HepG2 (cell line): ENCODE data around the gene CBFA2T2. TPM values are rescaled to one million over a fixed set of nuclear protein-coding genes. Genes with fewer than 3 reads are reported as not detected.

ENCODE experiments used
- AGO2 ChIP-seq: fragments of 200-400 bp; formaldehyde crosslinking; optimal IDR thresholded peaks from 2 replicates; pipeline ENCODE3; 2017; ENCODE audit warnings: mild to moderate bottlenecking, low read depth, low read length, moderate library complexity
- ARID2 ChIP-seq: sonication (generic); formaldehyde crosslinking; IDR thresholded peaks from 2 replicates; pipeline ENCODE4 v1.8.1; 2022; ENCODE audit warnings: mild to moderate bottlenecking, missing genetic modification reagents, borderline replicate concordance
- ATF7-NPFF ChIP-seq: sonication (generic); formaldehyde crosslinking; IDR thresholded peaks from 2 replicates; pipeline ENCODE4 v1.8.1; 2023; ENCODE audit warnings: mild to moderate bottlenecking, low read depth, missing genetic modification reagents, moderate library complexity
- CEBPG ChIP-seq: IDR thresholded peaks from 2 replicates; pipeline ENCODE4 v1.6.1; 2016
- ESRRA ChIP-seq: sonication (generic); formaldehyde crosslinking; IDR thresholded peaks from 2 replicates; pipeline ENCODE4 v1.5.1; 2020; ENCODE audit warnings: mild to moderate bottlenecking, low read depth, missing genetic modification reagents
- KDM2A ChIP-seq: sonication (generic); formaldehyde crosslinking; IDR thresholded peaks from 2 replicates; pipeline ENCODE4 v1.4.0; 2020; ENCODE audit warnings: low read depth, missing genetic modification reagents, borderline replicate concordance
- MXD4 ChIP-seq: IDR thresholded peaks from 2 replicates; pipeline ENCODE4 v1.6.1; 2016; ENCODE audit warnings: mild to moderate bottlenecking, missing biosample characterization, missing genetic modification reagents
- PAF1 ChIP-seq: IDR thresholded peaks from 2 replicates; pipeline ENCODE4 v1.6.1; 2016; ENCODE audit warnings: missing genetic modification reagents, missing compliant biosample characterization
- PRDM4 ChIP-seq: sonication (generic); formaldehyde crosslinking; IDR thresholded peaks from 2 replicates; pipeline ENCODE4 v1.9.0; 2021; ENCODE audit warnings: missing genetic modification reagents, borderline replicate concordance
- RXRA ChIP-seq: sonication (generic); formaldehyde crosslinking; IDR thresholded peaks from 2 replicates; pipeline ENCODE4 v1.5.1; 2020; ENCODE audit warnings: missing genetic modification reagents
- SMAD3 ChIP-seq: sonication (generic); formaldehyde crosslinking; IDR thresholded peaks from 2 replicates; pipeline ENCODE4 v1.4.0; 2020; ENCODE audit warnings: missing genetic modification reagents
- ZFP41 ChIP-seq: sonication (generic); formaldehyde crosslinking; IDR thresholded peaks from 2 replicates; pipeline ENCODE4 v1.4.0; 2020; ENCODE audit warnings: mild to moderate bottlenecking, missing genetic modification reagents, borderline replicate concordance
- ZNF496 ChIP-seq: sonication (generic); formaldehyde crosslinking; IDR thresholded peaks from 2 replicates; pipeline ENCODE4 v1.8.1; 2023; ENCODE audit warnings: mild to moderate bottlenecking, moderate library complexity, missing genetic modification reagents; ENCODE audit not compliant: insufficient replicate concordance
- ZNF607 ChIP-seq: sonication (generic); formaldehyde crosslinking; IDR thresholded peaks from 2 replicates; pipeline ENCODE4 v1.5.1; 2020; ENCODE audit warnings: missing genetic modification reagents, mild to moderate bottlenecking, borderline replicate concordance
- polyA plus RNA-seq, 8 experiments: library from polyadenylated mRNA; depleted of rRNA in 3 of 8; stranded (reverse) in 7 of 8; unstranded in 1 of 8; fragments of >200 nt; fragmentation: Illumina TruSeq in 4 of 8; extraction: Trizol in 4 of 8; gene quantifications; 2 replicates each; pipeline versions ENCODE4 v1.2.1 to v1.2.3, GENCODE V29; 2011 to 2016; ENCODE audit warnings: low read depth in 4 of 8, missing spikeins in 1 of 8, mixed read lengths in 1 of 8; ENCODE audit not compliant: insufficient read depth in 1 of 8
- total RNA-seq, 5 experiments: library from RNA; depleted of rRNA; stranded (reverse); fragments of >200 nt; fragmentation: Illumina TruSeq; extraction: Trizol; gene quantifications; 2 replicates each; pipeline ENCODE4 v1.2.3, GENCODE V29; 2016; ENCODE audit warnings: low read depth in 1 of 5
- TF ChIP-seq, protein P1 (sequence below): sonication (generic); formaldehyde crosslinking; IDR thresholded peaks from 2 replicates; pipeline ENCODE4 v1.8.1; 2023; ENCODE audit warnings: mild to moderate bottlenecking, missing genetic modification reagents
- TF ChIP-seq, protein P2 (sequence below): sonication (generic); formaldehyde crosslinking; IDR thresholded peaks from 2 replicates; pipeline ENCODE4 v1.5.0; 2020; ENCODE audit warnings: mild to moderate bottlenecking, missing genetic modification reagents, borderline replicate concordance
- TF ChIP-seq, protein P3 (sequence below): sonication (generic); formaldehyde crosslinking; IDR thresholded peaks from 2 replicates; pipeline ENCODE4 v1.4.0; 2020; ENCODE audit warnings: missing genetic modification reagents, mild to moderate bottlenecking, borderline replicate concordance

The CBFA2T2 gene
- total and polyA plus RNA-seq, 2 of the 13 experiments (the other 11 are each of a cell fraction or from before 2014, with no cell fraction given) = 6.3 to 21.2 TPM

- TF ChIP-seq, protein P1, sequence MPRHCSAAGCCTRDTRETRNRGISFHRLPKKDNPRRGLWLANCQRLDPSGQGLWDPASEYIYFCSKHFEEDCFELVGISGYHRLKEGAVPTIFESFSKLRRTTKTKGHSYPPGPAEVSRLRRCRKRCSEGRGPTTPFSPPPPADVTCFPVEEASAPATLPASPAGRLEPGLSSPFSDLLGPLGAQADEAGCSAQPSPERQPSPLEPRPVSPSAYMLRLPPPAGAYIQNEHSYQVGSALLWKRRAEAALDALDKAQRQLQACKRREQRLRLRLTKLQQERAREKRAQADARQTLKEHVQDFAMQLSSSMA (CRISPR knock-in tag) = no peak
- TF ChIP-seq ESRRA = no peak
- TF ChIP-seq, protein P2, sequence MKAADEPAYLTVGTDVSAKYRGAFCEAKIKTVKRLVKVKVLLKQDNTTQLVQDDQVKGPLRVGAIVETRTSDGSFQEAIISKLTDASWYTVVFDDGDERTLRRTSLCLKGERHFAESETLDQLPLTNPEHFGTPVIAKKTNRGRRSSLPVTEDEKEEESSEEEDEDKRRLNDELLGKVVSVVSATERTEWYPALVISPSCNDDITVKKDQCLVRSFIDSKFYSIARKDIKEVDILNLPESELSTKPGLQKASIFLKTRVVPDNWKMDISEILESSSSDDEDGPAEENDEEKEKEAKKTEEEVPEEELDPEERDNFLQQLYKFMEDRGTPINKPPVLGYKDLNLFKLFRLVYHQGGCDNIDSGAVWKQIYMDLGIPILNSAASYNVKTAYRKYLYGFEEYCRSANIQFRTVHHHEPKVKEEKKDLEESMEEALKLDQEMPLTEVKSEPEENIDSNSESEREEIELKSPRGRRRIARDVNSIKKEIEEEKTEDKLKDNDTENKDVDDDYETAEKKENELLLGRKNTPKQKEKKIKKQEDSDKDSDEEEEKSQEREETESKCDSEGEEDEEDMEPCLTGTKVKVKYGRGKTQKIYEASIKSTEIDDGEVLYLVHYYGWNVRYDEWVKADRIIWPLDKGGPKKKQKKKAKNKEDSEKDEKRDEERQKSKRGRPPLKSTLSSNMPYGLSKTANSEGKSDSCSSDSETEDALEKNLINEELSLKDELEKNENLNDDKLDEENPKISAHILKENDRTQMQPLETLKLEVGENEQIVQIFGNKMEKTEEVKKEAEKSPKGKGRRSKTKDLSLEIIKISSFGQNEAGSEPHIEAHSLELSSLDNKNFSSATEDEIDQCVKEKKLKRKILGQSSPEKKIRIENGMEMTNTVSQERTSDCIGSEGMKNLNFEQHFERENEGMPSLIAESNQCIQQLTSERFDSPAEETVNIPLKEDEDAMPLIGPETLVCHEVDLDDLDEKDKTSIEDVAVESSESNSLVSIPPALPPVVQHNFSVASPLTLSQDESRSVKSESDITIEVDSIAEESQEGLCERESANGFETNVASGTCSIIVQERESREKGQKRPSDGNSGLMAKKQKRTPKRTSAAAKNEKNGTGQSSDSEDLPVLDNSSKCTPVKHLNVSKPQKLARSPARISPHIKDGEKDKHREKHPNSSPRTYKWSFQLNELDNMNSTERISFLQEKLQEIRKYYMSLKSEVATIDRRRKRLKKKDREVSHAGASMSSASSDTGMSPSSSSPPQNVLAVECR (CRISPR knock-in tag) = peak; percentile 30; the same call in 1 of the 2 replicates
- peak; percentile 51; the same call in 1 of the 2 replicates for TF ChIP-seq KDM2A
- TF ChIP-seq PRDM4 (CRISPR knock-in tag) = no peak
- TF ChIP-seq ZNF496 (CRISPR knock-in tag) = no peak
- 0 out of 2 replicates have a peak, but pooled peaks have one; percentile 12 for TF ChIP-seq CEBPG (CRISPR knock-in tag)
- TF ChIP-seq, protein P3, sequence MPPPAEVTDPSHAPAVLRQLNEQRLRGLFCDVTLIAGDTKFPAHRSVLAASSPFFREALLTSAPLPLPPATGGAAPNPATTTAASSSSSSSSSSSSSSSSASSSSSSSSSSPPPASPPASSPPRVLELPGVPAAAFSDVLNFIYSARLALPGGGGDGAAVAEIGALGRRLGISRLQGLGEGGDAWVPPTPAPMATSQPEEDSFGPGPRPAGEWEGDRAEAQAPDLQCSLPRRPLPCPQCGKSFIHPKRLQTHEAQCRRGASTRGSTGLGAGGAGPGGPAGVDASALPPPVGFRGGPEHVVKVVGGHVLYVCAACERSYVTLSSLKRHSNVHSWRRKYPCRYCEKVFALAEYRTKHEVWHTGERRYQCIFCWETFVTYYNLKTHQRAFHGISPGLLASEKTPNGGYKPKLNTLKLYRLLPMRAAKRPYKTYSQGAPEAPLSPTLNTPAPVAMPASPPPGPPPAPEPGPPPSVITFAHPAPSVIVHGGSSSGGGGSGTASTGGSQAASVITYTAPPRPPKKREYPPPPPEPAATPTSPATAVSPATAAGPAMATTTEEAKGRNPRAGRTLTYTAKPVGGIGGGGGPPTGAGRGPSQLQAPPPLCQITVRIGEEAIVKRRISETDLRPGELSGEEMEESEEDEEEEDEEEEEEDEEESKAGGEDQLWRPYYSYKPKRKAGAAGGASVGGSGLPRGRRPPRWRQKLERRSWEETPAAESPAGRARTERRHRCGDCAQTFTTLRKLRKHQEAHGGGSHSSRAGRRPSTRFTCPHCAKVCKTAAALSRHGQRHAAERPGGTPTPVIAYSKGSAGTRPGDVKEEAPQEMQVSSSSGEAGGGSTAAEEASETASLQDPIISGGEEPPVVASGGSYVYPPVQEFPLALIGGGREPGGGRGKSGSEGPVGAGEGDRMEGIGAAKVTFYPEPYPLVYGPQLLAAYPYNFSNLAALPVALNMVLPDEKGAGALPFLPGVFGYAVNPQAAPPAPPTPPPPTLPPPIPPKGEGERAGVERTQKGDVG (CRISPR knock-in tag) = peak; percentile 96
- TF ChIP-seq SMAD3 (CRISPR knock-in tag) = no peak
- TF ChIP-seq ARID2 (CRISPR knock-in tag) = no peak
- TF ChIP-seq RXRA (CRISPR knock-in tag) = peak; percentile 45
- no peak for TF ChIP-seq MXD4
- TF ChIP-seq ZFP41 (CRISPR knock-in tag) = no peak
- 0 out of 2 replicates have a peak, but pooled peaks have one; percentile 49 for TF ChIP-seq ZNF607
- no peak for TF ChIP-seq PAF1 (CRISPR knock-in tag)
- TF ChIP-seq AGO2 = peak; percentile 79
- peak; percentile 64; the same call in 1 of the 2 replicates for TF ChIP-seq ATF7-NPFF (CRISPR knock-in tag)
Measured at GRCh38 chr20:33667676-33668465, 178.0 kb downstream of the CBFA2T2 start (continued).
